H1 (cell line): ENCODE results near the gene UMODL1. TPM values are rescaled to one million over a fixed set of nuclear protein-coding genes. Genes with fewer than 3 reads are reported as not detected.

Source experiments
- CTCF ChIA-PET: fragments of 300-600 bp; sonication (Branson Sonifier 250); formaldehyde crosslinking; loops from one replicate; lab custom pipeline; 2021; ENCODE audit not compliant: partially characterized antibody; lab: Charles Lee
- POLR2A ChIA-PET: fragments of 300-600 bp; sonication (Branson Sonifier 250); formaldehyde crosslinking; loops from one replicate; lab custom pipeline; 2021; ENCODE audit warnings: inconsistent platforms; ENCODE audit not compliant: partially characterized antibody; lab: Charles Lee
- DNase-seq, 2 experiments: peaks; one replicate each; pipeline versions ENCODE4 v3.0.0 to v3.0.0-alpha.2; 2010 to 2022; ENCODE audit warnings: low spot score in 2 of 2, low read depth in 1 of 2, mixed read lengths in 1 of 2
- FAIRE-seq: peaks from 2 replicates; lab custom pipeline; 2011; peaks lifted over from hg19 to GRCh38; lab: Jason Lieb, UNC
- H2AFZ ChIP-seq: 2 replicates; pipeline ENCODE4 v1.8.1; 2012; ENCODE audit warnings: low read length, inconsistent platforms
- H2AK5ac ChIP-seq: 2 replicates; pipeline ENCODE4 v1.6.1; 2013; ENCODE audit warnings: low read depth, low read length
- H2BK120ac ChIP-seq: replicated peaks from 2 replicates; pipeline ENCODE3; 2013; ENCODE audit warnings: low read depth, low read length, inconsistent platforms
- H2BK12ac ChIP-seq: 2 replicates; pipeline ENCODE4 v1.6.1; 2013; ENCODE audit warnings: low read depth, low read length
- H2BK15ac ChIP-seq: 2 replicates; pipeline ENCODE4 v1.6.1; 2013; ENCODE audit warnings: low read length
- H2BK20ac ChIP-seq: 2 replicates; pipeline ENCODE4 v1.6.1; 2013; ENCODE audit warnings: low read length
- H2BK5ac ChIP-seq: 2 replicates; pipeline ENCODE4 v1.6.1; 2013; ENCODE audit warnings: low read depth, low read length
- H3K14ac ChIP-seq: 2 replicates; pipeline ENCODE4 v1.6.1; 2013; ENCODE audit warnings: inconsistent platforms; ENCODE audit not compliant: insufficient read length
- H3K18ac ChIP-seq: 2 replicates; pipeline ENCODE4 v1.6.1; 2013; ENCODE audit warnings: low read length; ENCODE audit errors: extremely low read depth
- H3K23ac ChIP-seq: 2 replicates; pipeline ENCODE4 v1.6.1; 2013; ENCODE audit warnings: inconsistent platforms; ENCODE audit not compliant: insufficient read length
- H3K23me2 ChIP-seq: 2 replicates; pipeline ENCODE4 v1.6.1; 2013; ENCODE audit warnings: low read depth, low read length
- H3K27ac ChIP-seq: 2 replicates; pipeline ENCODE4 v1.6.1; 2011; ENCODE audit warnings: low read depth, low read length, inconsistent platforms
- H3K27me3 ChIP-seq, 4 experiments: replicated peaks in 1 of 4; 1 replicate in 1 of 4; 2 replicates in 3 of 4; pipeline versions ENCODE4 v1.6.1 to v1.8.1; 2011 to 2013; ENCODE audit warnings: low read length in 3 of 4, mild to moderate bottlenecking in 3 of 4, inconsistent platforms in 2 of 4, mixed read lengths in 2 of 4, moderate library complexity in 1 of 4; ENCODE audit not compliant: control insufficient read depth in 3 of 4, insufficient read depth in 3 of 4; ENCODE audit errors: extremely low read depth in 1 of 4
- H3K36me3 ChIP-seq, 4 experiments: 2 replicates each; pipeline versions ENCODE4 v1.6.1 to v1.8.1; 2011 to 2013; ENCODE audit warnings: mild to moderate bottlenecking in 4 of 4, low read length in 3 of 4, moderate library complexity in 2 of 4, control low read depth in 1 of 4, inconsistent platforms in 1 of 4; ENCODE audit not compliant: insufficient read depth in 4 of 4, control insufficient read depth in 2 of 4
- H3K4ac ChIP-seq: replicated peaks from 2 replicates; pipeline ENCODE3; 2013; ENCODE audit warnings: low read length, low read depth, mixed read lengths, inconsistent platforms; ENCODE audit not compliant: insufficient read length
- H3K4me1 ChIP-seq, 4 experiments: replicated peaks in 1 of 4; 1 replicate in 1 of 4; 2 replicates in 3 of 4; pipeline versions ENCODE4 v1.6.1 to v1.8.1; 2011 to 2013; ENCODE audit warnings: low read length in 3 of 4, inconsistent platforms in 2 of 4, mixed read lengths in 1 of 4; ENCODE audit not compliant: insufficient read depth in 4 of 4, control insufficient read depth in 3 of 4
- H3K4me2 ChIP-seq, 2 experiments: 2 replicates each; pipeline versions ENCODE4 v1.6.1 to v1.8.1; 2011 to 2013; ENCODE audit warnings: low read depth in 2 of 2, low read length in 2 of 2, control low read depth in 1 of 2, inconsistent platforms in 1 of 2, mild to moderate bottlenecking in 1 of 2; ENCODE audit not compliant: insufficient read depth in 1 of 2
- H3K4me3 ChIP-seq, 4 experiments: fragments of 200-600, 300-600 bp in 1 of 4; sonication (generic), shearing (Covaris generic), sonication (Bioruptor Twin) in 1 of 4; 2 replicates each; pipeline versions ENCODE4 v1.5.1 to v1.8.1; 2011 to 2016; ENCODE audit warnings: low read length in 4 of 4, low read depth in 3 of 4, control low read depth in 2 of 4, inconsistent platforms in 2 of 4, mild to moderate bottlenecking in 2 of 4, mixed read lengths in 1 of 4, moderate library complexity in 1 of 4; ENCODE audit not compliant: insufficient read depth in 2 of 4; ENCODE audit errors: extremely low read depth in 1 of 4
- H3K56ac ChIP-seq: replicated peaks from 2 replicates; pipeline ENCODE3; 2013; ENCODE audit warnings: low read depth, mild to moderate bottlenecking, mixed read lengths, low read length, inconsistent platforms; ENCODE audit not compliant: insufficient read length
- H3K79me1 ChIP-seq: 2 replicates; pipeline ENCODE4 v1.6.1; 2013; ENCODE audit warnings: low read depth, low read length, control low read depth
- H3K79me2 ChIP-seq, 2 experiments: 2 replicates each; pipeline versions ENCODE4 v1.6.1 to v1.8.1; 2012 to 2013; ENCODE audit warnings: low read length in 2 of 2, mild to moderate bottlenecking in 2 of 2, inconsistent platforms in 1 of 2; ENCODE audit not compliant: insufficient read depth in 2 of 2, control insufficient read depth in 1 of 2
- H3K9ac ChIP-seq, 4 experiments: replicated peaks in 1 of 4; 1 replicate in 1 of 4; 2 replicates in 3 of 4; pipeline versions ENCODE4 v1.6.1 to v1.8.1; 2011 to 2013; ENCODE audit warnings: low read depth in 3 of 4, low read length in 3 of 4, control low read depth in 2 of 4, mild to moderate bottlenecking in 2 of 4, moderate library complexity in 2 of 4, inconsistent platforms in 1 of 4; ENCODE audit errors: extremely low read depth in 1 of 4
- H3K9me3 ChIP-seq, 2 experiments: 2 replicates each; pipeline versions ENCODE4 v1.6.1 to v1.8.1; 2012 to 2013; ENCODE audit warnings: mild to moderate bottlenecking in 2 of 2, moderate library complexity in 2 of 2, control low read depth in 1 of 2, inconsistent platforms in 1 of 2, low read depth in 1 of 2, low read length in 1 of 2, mixed read lengths in 1 of 2; ENCODE audit not compliant: insufficient read depth in 2 of 2
- H4K20me1 ChIP-seq, 2 experiments: replicated peaks in 1 of 2; 2 replicates each; pipeline versions ENCODE3 to v1.8.1; 2011 to 2013; ENCODE audit warnings: inconsistent platforms in 2 of 2, low read length in 2 of 2, mild to moderate bottlenecking in 1 of 2; ENCODE audit not compliant: insufficient read depth in 2 of 2, control insufficient read depth in 1 of 2
- H4K5ac ChIP-seq: 2 replicates; pipeline ENCODE4 v1.6.1; 2013; ENCODE audit warnings: low read length, low read depth, mixed read lengths, inconsistent platforms; ENCODE audit not compliant: insufficient read length
- H4K8ac ChIP-seq: 2 replicates; pipeline ENCODE4 v1.8.0; 2013; ENCODE audit warnings: mild to moderate bottlenecking, moderate library complexity, low read length, inconsistent platforms; ENCODE audit not compliant: insufficient read depth; ENCODE audit errors: extremely low read depth
- H4K91ac ChIP-seq: replicated peaks from 2 replicates; pipeline ENCODE3; 2013; ENCODE audit warnings: low read length, mixed read lengths, inconsistent platforms; ENCODE audit not compliant: insufficient read length
- ASH2L ChIP-seq: fragments of 200-600, 300-600 bp; sonication (generic); IDR thresholded peaks from one replicate; pipeline ENCODE4 v1.7.1; 2017; ENCODE audit warnings: low read length
- CTBP2 ChIP-seq: IDR thresholded peaks from 2 replicates; pipeline ENCODE4 v1.7.0; 2011; ENCODE audit warnings: borderline replicate concordance, mild to moderate bottlenecking, moderate library complexity, mixed read lengths, low read length; ENCODE audit not compliant: insufficient read depth, insufficient read length
- MAFK ChIP-seq: IDR thresholded peaks from 2 replicates; pipeline ENCODE4 v1.6.1; 2012; ENCODE audit warnings: low read depth, mild to moderate bottlenecking, improper control_type of control experiment, low read length
- POLR2AphosphoS5 ChIP-seq: IDR thresholded peaks from 2 replicates; pipeline ENCODE4 v1.6.1; 2011; ENCODE audit warnings: low read depth, low read length
- SIX5 ChIP-seq: IDR thresholded peaks from 2 replicates; pipeline ENCODE4 v1.6.1; 2011; ENCODE audit warnings: mild to moderate bottlenecking, low read depth, low read length
- SRF ChIP-seq: IDR thresholded peaks from 2 replicates; pipeline ENCODE4 v1.6.1; 2011; ENCODE audit warnings: mild to moderate bottlenecking, low read depth, low read length, moderate library complexity
- WGBS, 2 experiments: shearing (Covaris generic) in 1 of 2; methylation state at CpG; one replicate each; pipeline versions ENCODE4 v1.1.6 to v1.1.7; 2013 to 2015; ENCODE audit warnings: low lambda C conversion rate in 2 of 2, mixed read lengths in 2 of 2, inconsistent platforms in 1 of 2, low coverage in 1 of 2, missing lambda C conversion rate in 1 of 2; ENCODE audit not compliant: insufficient replicate concordance in 2 of 2, insufficient coverage in 1 of 2, insufficient read length in 1 of 2; ENCODE audit errors: extremely low coverage in 1 of 2, missing lambda C conversion rate in 1 of 2; 5-methylcytosine and 5-hydroxymethylcytosine counted together
- polyA plus RNA-seq, 7 experiments: library from polyadenylated mRNA; depleted of rRNA in 3 of 7; stranded (reverse) in 5 of 7; unstranded in 2 of 7; fragments of >200 nt in 5 of 7; fragments of 200-250 nt in 2 of 7; gene quantifications; 1 replicate in 5 of 7; 2 replicates in 1 of 7; 4 replicates in 1 of 7; pipeline versions ENCODE4 v1.2.1 to v1.2.3, GENCODE V29; 2011 to 2013; ENCODE audit warnings: missing spikeins in 2 of 7, mixed read lengths in 2 of 7
- total RNA-seq: library from RNA; stranded (reverse); fragmentation: NEBNext Ultra II Directional; extraction: Animal tissue kit (Norgen Biotek cat#: 25700); gene quantifications from 2 replicates; pipeline ENCODE4 v1.2.1, GENCODE V29; 2021

The UMODL1 gene
- total and polyA plus RNA-seq, 2 of the 8 experiments (the other 6 are each of a cell fraction or from before 2014, with no cell fraction given): not detected

DNA sequence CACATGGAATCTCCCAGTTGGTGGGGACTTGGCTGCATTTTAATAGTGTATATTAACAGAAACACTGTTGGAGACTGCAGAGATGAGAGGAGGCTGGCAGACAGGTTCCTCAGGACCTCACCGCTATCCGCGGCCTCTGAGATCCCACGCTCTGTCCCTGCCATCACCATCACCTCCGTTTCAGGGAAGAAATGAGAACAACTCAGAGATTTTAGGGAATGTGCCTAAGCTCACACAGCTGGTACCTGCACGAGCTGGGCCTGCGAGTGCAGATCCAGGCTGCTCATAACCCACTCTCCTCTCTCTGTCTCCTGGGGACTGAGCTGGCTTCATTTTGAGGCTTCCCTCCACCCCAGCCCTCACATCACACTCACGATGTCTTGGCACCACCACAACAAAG is 62.0 kb downstream of the UMODL1 start:
- no peak overlapping the region for H2AK5ac ChIP-seq
- no peak overlapping the region for H4K8ac ChIP-seq
- peaks cover 0 to 4% of the 10 kb centered on the region in 2 experiments for H4K20me1 ChIP-seq
- H3K4ac ChIP-seq: no peak overlapping the region
- no peak overlapping the region for H4K5ac ChIP-seq
- POLR2A ChIA-PET: no interaction called here
- no peak overlapping the region for H2AFZ ChIP-seq
- no peak overlapping the region for H3K18ac ChIP-seq
- H3K79me1 ChIP-seq: no peaks in the 10 kb centered on the region
- DNase-seq (no peak), FAIRE-seq (no peak)
- no peaks in the 10 kb centered on the region for H3K36me3 ChIP-seq
- H3K14ac ChIP-seq: no peak overlapping the region
- no peaks in the 10 kb centered on the region for H3K27me3 ChIP-seq
- no peaks in the 10 kb centered on the region for H3K79me2 ChIP-seq
- H3K56ac ChIP-seq: no peak overlapping the region
- CTCF ChIA-PET: interaction anchor here (2.7 kb wide), 1 partner anchor 16 kb away, joined by 11 read pairs; no protein-coding TSS in a partner anchor
- peaks cover 6% of the 10 kb centered on the region; the same call in 1 of the 2 replicates for H3K23me2 ChIP-seq
- H3K27ac ChIP-seq: no peak overlapping the region
- H3K4me3 ChIP-seq: no peak overlapping the region
- 86% methylated on average over 8 of the region's 8 CpGs; no CpG with 5 or more reads in 1 of the 2 experiments for WGBS, 2 experiments
- no peak overlapping the region for H2BK120ac ChIP-seq
- TF ChIP-seq SRF (no peak), SIX5 (no peak), CTBP2 (no peak), MAFK (no peak), ASH2L (no peak), POLR2AphosphoS5 (no peak)
- H4K91ac ChIP-seq: no peak overlapping the region
- H3K9me3 ChIP-seq: no peaks in the 10 kb centered on the region
- H3K4me2 ChIP-seq: no peak overlapping the region
- H2BK5ac ChIP-seq: no peak overlapping the region
- H3K9ac ChIP-seq: no peak overlapping the region
- no peak overlapping the region for H2BK20ac ChIP-seq
- H2BK15ac ChIP-seq: no peak overlapping the region
- H2BK12ac ChIP-seq: no peak overlapping the region
- no peak overlapping the region for H3K23ac ChIP-seq
- H3K4me1 ChIP-seq: no peaks in the 10 kb centered on the region
